ENCODE measurements around the gene PCIF1.

Gene PCIF1

DNA sequence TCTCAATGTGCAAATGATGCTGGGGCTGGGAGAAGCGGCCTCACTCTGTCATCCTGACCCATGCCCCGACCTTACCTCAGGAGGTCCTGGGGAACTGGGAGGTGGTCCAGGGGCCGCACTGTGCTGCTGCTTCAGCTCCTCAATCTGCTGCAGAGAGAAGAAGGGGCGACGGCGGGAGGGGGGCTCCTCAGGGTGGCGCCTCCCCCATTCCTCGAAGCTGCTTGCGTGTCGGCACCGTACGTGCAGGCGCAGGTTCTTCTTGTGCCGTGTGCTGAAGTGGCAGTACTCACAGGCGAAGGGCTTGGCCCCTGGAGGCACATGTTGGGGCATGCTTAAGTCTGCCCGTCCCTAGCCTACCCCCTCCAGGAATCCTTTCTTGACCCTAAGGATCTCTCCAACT is 24.6 kb downstream of the PCIF1 start:
- TF ChIP-seq CTCF (IDR thresholded peaks at IDR 0.05; ENCODE audit: low read depth, low read length, missing control alignments), result no peak
- DNase-seq (ENCODE audit: extremely low read depth, low read depth), result no peak
- H3K4me3 ChIP-seq (replicated peaks; ENCODE audit: low read depth, low read length), result no peak overlapping the region

GRCh38 chr20:45959956-45960630 is 25.6 kb downstream of the PCIF1 start:
- H3K4me3 ChIP-seq (replicated peaks; ENCODE audit: low read depth, low read length), result no peak overlapping the region
- TF ChIP-seq CTCF (IDR thresholded peaks at IDR 0.05; ENCODE audit: low read depth, low read length, missing control alignments), result no peak
- DNase-seq (ENCODE audit: extremely low read depth, low read depth), result no peak

- no peak for DNase-seq (ENCODE audit: extremely low read depth, low read depth)
- TF ChIP-seq CTCF (IDR thresholded peaks at IDR 0.05; ENCODE audit: low read depth, low read length, missing control alignments), result no peak
- no peak overlapping the region for H3K4me3 ChIP-seq (replicated peaks; ENCODE audit: low read depth, low read length)
Measured at GRCh38 chr20:45962031-45962755, 27.7 kb downstream of the PCIF1 start.

DNA sequence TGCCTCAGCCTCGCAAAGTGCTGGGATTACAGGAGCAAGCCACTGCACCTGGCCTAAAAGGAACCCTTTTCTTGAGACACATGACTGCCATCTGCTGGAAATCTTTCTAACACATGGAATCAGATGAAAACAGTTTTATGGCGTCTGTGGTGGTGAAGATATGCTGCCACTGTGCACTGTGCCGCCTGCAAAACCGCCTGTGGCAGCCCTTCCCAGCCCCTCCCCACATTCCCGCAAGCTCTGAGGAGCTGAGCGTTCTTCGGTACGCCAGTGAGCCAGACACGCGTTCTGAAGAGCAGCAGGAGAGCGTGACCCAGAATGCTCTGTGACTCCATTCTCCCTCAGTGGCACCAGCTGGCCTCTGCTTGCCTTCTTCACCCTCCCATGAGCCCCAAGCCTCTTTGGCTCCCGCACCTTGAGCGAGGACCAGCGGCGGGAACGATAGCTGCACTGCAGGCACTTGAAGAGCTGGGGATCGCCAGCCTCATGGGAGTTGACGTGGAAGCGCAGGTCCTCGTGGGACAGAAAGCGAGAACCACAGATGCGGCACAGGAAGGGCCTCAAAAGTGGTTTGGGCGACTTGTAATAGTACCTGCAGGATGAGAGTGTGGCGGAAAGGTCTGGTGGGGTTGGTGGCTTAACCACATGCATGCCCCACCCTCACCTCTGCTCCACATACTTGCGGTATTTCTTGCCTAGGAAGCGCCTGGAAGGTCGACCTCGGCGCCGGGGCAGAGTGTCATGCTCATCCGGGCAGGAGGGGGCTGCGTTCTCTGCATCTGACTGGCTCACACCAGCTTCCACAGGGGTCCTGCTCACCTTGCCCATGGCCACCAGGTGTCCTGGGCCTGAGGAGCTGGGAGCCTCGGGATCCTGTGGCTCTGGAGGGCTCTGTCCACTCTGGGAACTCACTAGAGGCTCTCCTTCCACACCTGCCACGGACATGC is 28.8 kb downstream of the PCIF1 start:
- TF ChIP-seq CTCF (IDR thresholded peaks at IDR 0.05; ENCODE audit: low read depth, low read length, missing control alignments), result peak; percentile 6
- H3K4me3 ChIP-seq (replicated peaks; ENCODE audit: low read depth, low read length), result no peak overlapping the region
- no peak for DNase-seq (ENCODE audit: extremely low read depth, low read depth)

DNA sequence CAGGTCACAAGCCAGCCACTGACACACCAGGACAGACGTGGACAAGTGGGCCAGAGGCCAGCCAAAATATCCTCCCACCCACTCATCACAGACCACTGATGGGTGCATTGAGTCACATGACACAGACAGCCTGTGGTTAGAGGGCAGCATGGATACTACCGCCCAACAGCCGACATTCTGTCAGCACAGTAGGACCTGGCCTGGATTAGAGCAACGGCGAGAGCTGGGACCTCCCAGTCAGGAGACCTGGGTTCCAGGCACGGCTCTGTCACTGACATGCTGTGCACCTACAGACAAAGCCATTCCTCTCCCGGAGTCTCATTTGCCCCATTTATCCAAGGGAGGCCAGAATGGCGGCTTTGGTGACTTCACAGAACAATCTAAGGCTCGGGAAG is 29.5 kb downstream of the PCIF1 start:
- no peak for TF ChIP-seq CTCF (IDR thresholded peaks at IDR 0.05; ENCODE audit: low read depth, low read length, missing control alignments)
- DNase-seq (ENCODE audit: extremely low read depth, low read depth), result no peak

GRCh38 chr20:45965169-45966002 is 30.9 kb downstream of the PCIF1 start:
- H3K4me3 ChIP-seq (replicated peaks; ENCODE audit: low read depth, low read length), result no peak overlapping the region
- TF ChIP-seq CTCF (IDR thresholded peaks at IDR 0.05; ENCODE audit: low read depth, low read length, missing control alignments), result no peak
- DNase-seq (ENCODE audit: extremely low read depth, low read depth), result no peak

More for the DNA sequence above, 29.5 kb downstream of the PCIF1 start:
- no peak overlapping the region for H3K4me3 ChIP-seq (replicated peaks; ENCODE audit: low read depth, low read length)
